Upper lobe of left lung (tissue), 4 donors: ENCODE measurements around the gene TIGD1.

Source experiments
- EP300 ChIP-seq, 4 donors: sonication (generic); formaldehyde crosslinking; IDR thresholded peaks; one replicate each; pipeline ENCODE4 v1.5.1; 2017; ENCODE audit warnings: antibody characterized with exemption in 4 of 4, control low read depth in 2 of 4
- POLR2A ChIP-seq, 4 donors: fragments of 450-650 bp; IDR thresholded peaks; one replicate each; pipeline ENCODE4 v1.5.1; 2016 to 2017; ENCODE audit warnings: antibody characterized with exemption in 4 of 4, mild to moderate bottlenecking in 2 of 4
- TF ChIP-seq, protein P1 (sequence below), 6 experiments: fragments of 450-650 bp in 4 of 6; fragments of 200-600 bp in 2 of 6; sonication (generic) in 2 of 6; IDR thresholded peaks; one replicate each; pipeline ENCODE4 v1.5.1; 2016 to 2019; ENCODE audit warnings: antibody characterized with exemption in 6 of 6

DNA sequence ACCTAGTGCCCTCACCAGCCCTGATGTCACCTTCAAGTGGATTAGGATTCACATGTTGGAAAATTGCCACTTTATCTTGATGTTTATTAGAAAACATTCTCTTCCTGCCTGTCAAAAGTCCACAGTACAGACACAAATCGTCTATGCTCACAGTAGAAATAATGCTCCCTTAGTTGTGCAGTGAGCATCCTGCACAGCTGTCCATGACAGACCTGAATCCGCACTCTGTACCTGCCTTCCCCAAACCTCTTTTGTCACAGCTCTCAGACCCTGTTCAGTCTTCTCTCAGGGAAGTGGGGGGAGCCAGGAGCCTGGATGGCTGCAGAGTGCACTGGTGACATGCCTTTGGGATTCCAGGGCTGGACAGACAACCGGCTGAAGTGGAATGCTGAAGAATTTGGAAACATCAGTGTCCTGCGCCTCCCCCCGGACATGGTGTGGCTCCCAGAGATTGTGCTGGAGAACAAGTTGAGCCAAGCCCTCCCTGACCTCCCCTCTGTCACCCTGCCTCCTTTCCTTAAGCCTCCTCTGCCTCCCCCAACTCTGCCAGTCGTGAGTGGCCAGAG is 22.4 kb downstream of the TIGD1 start:
- TF ChIP-seq, protein P1, sequence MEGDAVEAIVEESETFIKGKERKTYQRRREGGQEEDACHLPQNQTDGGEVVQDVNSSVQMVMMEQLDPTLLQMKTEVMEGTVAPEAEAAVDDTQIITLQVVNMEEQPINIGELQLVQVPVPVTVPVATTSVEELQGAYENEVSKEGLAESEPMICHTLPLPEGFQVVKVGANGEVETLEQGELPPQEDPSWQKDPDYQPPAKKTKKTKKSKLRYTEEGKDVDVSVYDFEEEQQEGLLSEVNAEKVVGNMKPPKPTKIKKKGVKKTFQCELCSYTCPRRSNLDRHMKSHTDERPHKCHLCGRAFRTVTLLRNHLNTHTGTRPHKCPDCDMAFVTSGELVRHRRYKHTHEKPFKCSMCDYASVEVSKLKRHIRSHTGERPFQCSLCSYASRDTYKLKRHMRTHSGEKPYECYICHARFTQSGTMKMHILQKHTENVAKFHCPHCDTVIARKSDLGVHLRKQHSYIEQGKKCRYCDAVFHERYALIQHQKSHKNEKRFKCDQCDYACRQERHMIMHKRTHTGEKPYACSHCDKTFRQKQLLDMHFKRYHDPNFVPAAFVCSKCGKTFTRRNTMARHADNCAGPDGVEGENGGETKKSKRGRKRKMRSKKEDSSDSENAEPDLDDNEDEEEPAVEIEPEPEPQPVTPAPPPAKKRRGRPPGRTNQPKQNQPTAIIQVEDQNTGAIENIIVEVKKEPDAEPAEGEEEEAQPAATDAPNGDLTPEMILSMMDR (IDR thresholded peaks at IDR 0.05), result no peak
- no peak for TF ChIP-seq POLR2A (IDR thresholded peaks at IDR 0.05)
- no peak for TF ChIP-seq EP300 (IDR thresholded peaks at IDR 0.05)
